Measurements from ENCODE around the gene JARID2.

- TF ChIP-seq POLR2A (IDR thresholded peaks at IDR 0.05) = no peak
- TF ChIP-seq CTCF (IDR thresholded peaks at IDR 0.05) = no peak
These were observed 36.5 kb downstream of the JARID2 start for GRCh38 chr6:15282334-15282733.
